Psoas muscle (tissue), 8 donors: Measurements from ENCODE around the gene STXBP5. TPM values are rescaled to one million over a fixed set of nuclear protein-coding genes. Genes with fewer than 3 reads are reported as not detected.

Source experiments
- ATAC-seq, 4 donors: fragments of 200-7000 bp; cut with Tn5 transposase; one replicate each; pipeline ENCODE4 v1.9.1; 2020; ENCODE audit warnings: moderate library complexity in 3 of 4, mild to moderate bottlenecking in 2 of 4
- DNase-seq, 2 donors: peaks; one replicate each; pipeline ENCODE4 v3.0.0-alpha.2; 2020
- H3K27ac ChIP-seq: fragments of 200-600 bp; one replicate; pipeline ENCODE4 v1.8.0; 2022
- H3K27me3 ChIP-seq, 3 donors: fragments of 200-600 bp in 1 of 3; one replicate each; pipeline versions ENCODE4 v1.6.1 to v1.8.0; 2013 to 2022; ENCODE audit warnings: low read length in 2 of 3, mild to moderate bottlenecking in 2 of 3, moderate library complexity in 1 of 3; ENCODE audit not compliant: insufficient read depth in 3 of 3
- H3K36me3 ChIP-seq, 2 donors: fragments of 200-600 bp in 1 of 2; one replicate each; pipeline versions ENCODE4 v1.6.1 to v1.8.0; 2013 to 2022; ENCODE audit warnings: low read depth in 1 of 2, mild to moderate bottlenecking in 1 of 2, moderate library complexity in 1 of 2; ENCODE audit not compliant: insufficient read depth in 1 of 2
- H3K4me1 ChIP-seq: fragments of 200-600 bp; one replicate; pipeline ENCODE4 v1.8.0; 2022
- H3K4me3 ChIP-seq: fragments of 200-600 bp; one replicate; pipeline ENCODE4 v1.8.0; 2022; ENCODE audit warnings: mild to moderate bottlenecking
- H3K9me3 ChIP-seq: fragments of 200-600 bp; one replicate; pipeline ENCODE4 v1.8.0; 2022
- WGBS, 3 donors: extraction: QIAGEN DNeasy Blood & Tissue Kit; methylation state at CpG; one replicate each; pipeline versions ENCODE4 v1.1.6 to v1.1.7; 2013; 5-methylcytosine and 5-hydroxymethylcytosine counted together
- intact Hi-C, 2 donors: fragments of 100-400 bp; cut with DNase I; formaldehyde crosslinking; loops; one replicate each; pipeline versions ENCODE4 v1.11.0 to v1.14.2; 2022
- polyA plus RNA-seq, 3 donors: library from polyadenylated mRNA; stranded (reverse); fragments of 200-250 nt; gene quantifications; one replicate each; pipeline ENCODE4 v1.2.3, GENCODE V29; 2013
- total RNA-seq, 4 donors: library from RNA; stranded (reverse); fragmentation: NEBNext Ultra II Directional in 2 of 4; extraction: Animal tissue kit (Norgen Biotek cat#: 25700) in 2 of 4; gene quantifications; one replicate each; pipeline versions ENCODE4 v1.2.1 to v1.2.4, GENCODE V29; 2021 to 2023
- TF ChIP-seq, protein P1 (sequence below): fragments of 200-600 bp; IDR thresholded peaks from one replicate; pipeline ENCODE4 v1.8.0; 2022; ENCODE audit warnings: antibody characterized with exemption
- donor health status: healthy with polysubstance abuse.
- donor health status: DM: no; HTN: no; CAD: no; lungs with moderate emphysema.
- donor health status: Bipolar disorder and iron deficiency.
- donor health status: healthy.
- donor health status: DM: yes; HTN: yes; CAD: no.
- donor health status: DM: no; HTN: no; CAD: no.
- donor health status: DM: no; HTN: no; CAD: no.
- donor health status: DM: yes; HTN: yes; CAD: no.

Gene STXBP5
- total and polyA plus RNA-seq, 7 donors, result 4.1 to 20.0 (median 18.7) TPM

DNA sequence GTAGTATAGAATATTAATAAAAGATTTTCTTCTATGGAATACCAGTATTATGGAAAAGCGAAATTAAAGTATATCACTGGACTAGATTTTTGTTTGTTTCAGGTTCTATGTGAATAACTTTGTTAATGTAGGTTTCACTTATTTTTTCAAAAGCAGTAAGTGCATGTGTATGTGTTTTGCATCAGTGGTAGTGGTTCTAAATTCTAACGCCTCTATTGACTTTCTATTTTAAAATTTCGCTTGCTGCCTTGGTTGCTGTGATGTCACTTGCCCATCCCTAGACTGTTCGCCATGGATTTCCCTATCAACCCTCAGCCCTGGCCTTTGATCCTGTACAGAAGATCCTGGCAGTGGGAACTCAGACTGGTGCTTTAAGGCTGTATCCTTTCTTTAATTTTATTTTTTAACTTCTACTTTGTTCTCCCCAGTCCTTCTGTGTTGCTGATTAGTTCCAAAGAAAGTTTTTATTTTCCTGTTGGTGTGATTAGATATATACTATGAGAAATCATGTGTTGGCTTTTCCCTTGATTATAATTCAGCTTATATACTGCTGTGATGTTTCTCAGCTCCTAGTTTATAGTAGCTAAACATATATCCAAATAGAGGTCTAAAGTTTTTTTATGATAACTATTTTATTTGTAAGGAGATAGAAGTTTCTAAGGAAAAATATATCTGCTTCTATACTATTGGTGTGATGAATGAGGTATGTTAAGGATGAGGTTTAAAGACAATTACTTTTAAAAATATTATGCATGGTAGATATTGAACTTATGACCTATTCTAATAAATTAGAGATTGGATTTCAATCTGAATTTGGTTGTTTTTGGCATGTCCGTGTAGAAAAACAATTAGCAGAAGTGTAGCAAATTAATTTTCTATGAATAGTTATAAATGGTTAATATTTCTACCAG, 1.7 kb downstream of the STXBP5 start:
- H3K27ac ChIP-seq, result peak overlapping the region; percentile 98

DNA sequence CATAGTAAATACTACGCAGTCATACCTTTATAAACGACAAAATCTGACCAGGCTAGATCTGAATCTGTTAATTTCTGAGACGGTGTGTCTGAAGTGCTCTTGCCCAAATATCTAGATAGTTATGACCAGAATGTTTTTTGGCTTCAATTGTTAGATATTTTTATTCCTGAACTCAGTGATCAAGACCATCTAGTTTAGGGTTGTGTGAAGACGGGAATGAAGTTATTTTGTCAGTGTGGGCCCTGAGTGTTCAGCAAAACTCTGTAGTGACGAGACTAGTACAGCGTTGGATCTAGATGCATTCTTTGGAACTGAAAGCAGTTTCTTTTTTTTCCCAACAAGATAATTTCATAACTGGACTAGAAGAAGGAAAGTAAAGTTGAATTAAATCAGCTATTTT, 3.1 kb downstream of the STXBP5 start:
- 33 to 81% (median 49%) methylated on average over 6 of the region's 6 CpGs for WGBS, 3 donors
- Histone ChIP-seq H3K27me3 (no peaks in the 10 kb centered on the region), H3K4me1 (peaks cover 31% of the 10 kb centered on the region), H3K9me3 (no peaks in the 10 kb centered on the region), H3K4me3 (peak overlapping the region; percentile 94), H3K27ac (peak overlapping the region; percentile 98), H3K36me3 (no peaks in the 10 kb centered on the region)
- TF ChIP-seq, protein P1, sequence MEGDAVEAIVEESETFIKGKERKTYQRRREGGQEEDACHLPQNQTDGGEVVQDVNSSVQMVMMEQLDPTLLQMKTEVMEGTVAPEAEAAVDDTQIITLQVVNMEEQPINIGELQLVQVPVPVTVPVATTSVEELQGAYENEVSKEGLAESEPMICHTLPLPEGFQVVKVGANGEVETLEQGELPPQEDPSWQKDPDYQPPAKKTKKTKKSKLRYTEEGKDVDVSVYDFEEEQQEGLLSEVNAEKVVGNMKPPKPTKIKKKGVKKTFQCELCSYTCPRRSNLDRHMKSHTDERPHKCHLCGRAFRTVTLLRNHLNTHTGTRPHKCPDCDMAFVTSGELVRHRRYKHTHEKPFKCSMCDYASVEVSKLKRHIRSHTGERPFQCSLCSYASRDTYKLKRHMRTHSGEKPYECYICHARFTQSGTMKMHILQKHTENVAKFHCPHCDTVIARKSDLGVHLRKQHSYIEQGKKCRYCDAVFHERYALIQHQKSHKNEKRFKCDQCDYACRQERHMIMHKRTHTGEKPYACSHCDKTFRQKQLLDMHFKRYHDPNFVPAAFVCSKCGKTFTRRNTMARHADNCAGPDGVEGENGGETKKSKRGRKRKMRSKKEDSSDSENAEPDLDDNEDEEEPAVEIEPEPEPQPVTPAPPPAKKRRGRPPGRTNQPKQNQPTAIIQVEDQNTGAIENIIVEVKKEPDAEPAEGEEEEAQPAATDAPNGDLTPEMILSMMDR, result no peak
- DNase-seq, result no peak
- no peak for ATAC-seq
- intact Hi-C loops, result loop anchor here in 1 of 2 donors (5.0 to 10.0 kb wide), 2 partner anchors 75 to 353 kb away; no protein-coding TSS in a partner anchor

More for the DNA sequence above, 1.7 kb downstream of the STXBP5 start:
- Histone ChIP-seq H3K36me3 (no peaks in the 10 kb centered on the region), H3K4me3 (peak overlapping the region; percentile 94), H3K4me1 (peaks cover 31% of the 10 kb centered on the region), H3K27me3 (no peaks in the 10 kb centered on the region), H3K9me3 (no peaks in the 10 kb centered on the region)
- intact Hi-C loops, result loop anchor here in 1 of 2 donors (5.0 to 10.0 kb wide), 2 partner anchors 76 to 351 kb away; no protein-coding TSS in a partner anchor
- TF ChIP-seq, protein P1, result no peak
- WGBS, 3 donors, result 47 to 79% (median 47%) methylated on average over 5 of the region's 5 CpGs
- no peak for ATAC-seq
- no peak for DNase-seq

DNA sequence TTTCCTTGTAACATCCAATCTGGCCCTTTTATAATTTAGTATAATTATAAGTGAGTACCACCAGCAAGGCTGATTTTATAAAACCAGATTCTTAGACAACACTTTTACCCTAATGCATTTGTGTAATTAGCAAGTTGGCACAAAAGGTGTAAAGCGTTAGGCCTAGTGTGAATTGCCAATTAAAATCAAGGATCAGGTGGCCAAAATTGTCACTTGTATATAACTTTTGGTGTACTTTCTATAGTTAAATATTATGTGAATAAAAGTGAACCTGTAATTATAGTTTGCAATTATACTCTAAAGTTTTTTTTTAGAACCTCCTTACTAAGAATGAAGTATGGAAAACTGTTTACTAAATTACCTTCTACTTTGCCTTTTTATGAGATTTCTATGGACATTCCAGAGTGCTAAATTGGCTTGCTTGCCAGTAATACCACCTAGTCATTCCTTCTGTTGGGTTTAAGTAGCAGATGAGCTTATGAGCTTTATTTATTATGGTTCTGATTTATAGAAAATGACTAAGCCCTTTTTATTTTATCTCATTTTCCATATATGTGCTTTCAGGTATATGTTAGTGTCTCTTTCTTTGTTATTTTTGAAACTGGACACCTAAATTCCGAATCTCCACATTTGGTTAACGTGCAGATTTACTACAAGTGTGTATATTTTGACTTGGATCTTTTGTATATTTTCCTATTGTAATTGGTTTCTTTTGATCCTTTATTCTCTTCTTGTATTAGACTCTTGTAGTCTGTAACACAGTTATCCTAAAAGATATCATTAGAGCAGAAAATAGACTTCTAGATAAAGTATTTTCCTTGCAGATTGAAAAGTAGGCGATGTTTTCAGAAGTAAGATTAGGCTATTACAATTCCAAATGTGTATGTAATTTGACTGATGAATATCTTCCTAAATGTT, 3.9 kb downstream of the STXBP5 start:
- intact Hi-C loops, result loop anchor here in 1 of 2 donors (5.0 to 10.0 kb wide), 2 partner anchors 74 to 353 kb away; no protein-coding TSS in a partner anchor
- WGBS, 3 donors, result 68 to 95% (median 75%) methylated on average over 4 of the region's 4 CpGs
- TF ChIP-seq, protein P1, result no peak
- Histone ChIP-seq H3K4me1 (peaks cover 31% of the 10 kb centered on the region), H3K36me3 (no peaks in the 10 kb centered on the region), H3K27me3 (no peaks in the 10 kb centered on the region), H3K4me3 (peak overlapping the region; percentile 94), H3K9me3 (no peaks in the 10 kb centered on the region), H3K27ac (peak overlapping the region; percentile 98)
- DNase-seq, result no peak
- no peak for ATAC-seq

DNA sequence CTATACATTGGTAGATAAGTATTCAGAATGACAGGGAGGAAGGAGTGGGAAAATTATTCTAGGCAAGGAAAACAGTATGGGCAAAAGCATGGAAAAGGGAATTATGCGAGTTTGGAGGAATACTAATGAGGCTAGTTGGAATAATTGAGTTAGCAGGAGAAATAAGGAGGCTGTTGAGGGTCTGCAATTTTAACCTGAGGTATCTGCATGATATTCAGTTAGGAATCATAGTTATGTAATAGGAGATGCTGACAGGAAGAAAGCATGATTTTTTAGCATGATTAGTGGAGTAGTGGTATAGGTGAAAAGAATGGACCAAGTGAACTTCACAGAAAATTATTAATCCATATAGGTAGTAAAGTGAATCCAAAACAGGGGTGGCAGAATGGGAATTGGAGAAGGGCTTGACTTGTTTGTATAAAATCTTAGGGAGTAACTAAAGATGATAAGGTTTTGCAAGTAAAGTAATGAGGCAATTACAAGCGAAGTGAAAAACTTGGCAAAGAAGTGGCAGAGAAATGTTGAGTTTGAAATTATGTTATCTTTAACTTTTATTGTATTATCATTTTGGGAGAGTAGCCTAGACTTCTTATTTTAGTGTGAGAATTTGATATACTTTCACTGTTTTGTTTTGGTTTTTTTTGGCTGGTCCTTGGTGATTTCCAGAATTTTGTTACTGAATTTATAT, 5.7 kb downstream of the STXBP5 start:
- peaks cover 37% of the 10 kb centered on the region for H3K4me1 ChIP-seq
- DNase-seq (no peak), ATAC-seq (no peak)
- no peaks in the 10 kb centered on the region for H3K9me3 ChIP-seq
- 82 to 91% (median 84%) methylated on average over 2 of the region's 2 CpGs for WGBS, 3 donors
- H3K4me3 ChIP-seq, result peak overlapping the region; percentile 28
- TF ChIP-seq, protein P1, result no peak
- H3K27me3 ChIP-seq, result no peaks in the 10 kb centered on the region
- intact Hi-C loops, result loop anchor here in 1 of 2 donors (5.0 to 10.0 kb wide), 3 partner anchors 55 to 355 kb away; no protein-coding TSS in a partner anchor
- no peaks in the 10 kb centered on the region for H3K36me3 ChIP-seq
- H3K27ac ChIP-seq, result peak overlapping the region; percentile 98
